Activated B cell treated with CpG ODN at 0.5 μM for 24 hours (primary cell): ENCODE results near the gene PIK3AP1. TPM values are rescaled to one million over a fixed set of nuclear protein-coding genes. Genes with fewer than 3 reads are reported as not detected.
"Not testable (repeated sequence)": the region's sequence is repeated elsewhere in the genome, so short reads cannot be mapped to it uniquely, and the experiment has no call there.

Experiments
- ATAC-seq: fragments of 200-7000 bp; cut with Tn5 transposase; one replicate; pipeline ENCODE4 v1.10.0; 2021; ENCODE audit warnings: low read depth, mild to moderate bottlenecking, moderate library complexity
- CTCF ChIA-PET: fragments of 350-600 bp; sonication (Branson Sonifier 250); formaldehyde crosslinking; loops from one replicate; lab custom pipeline; 2021; ENCODE audit warnings: antibody characterized with exemption; lab: Charles Lee
- POLR2A ChIA-PET: fragments of 350-600 bp; sonication (Branson Sonifier 250); formaldehyde crosslinking; loops from one replicate; lab custom pipeline; 2021; ENCODE audit warnings: antibody characterized with exemption; lab: Charles Lee
- DNase-seq: peaks from one replicate; pipeline ENCODE4 v3.0.0; 2022
- H3K27ac Mint-ChIP-seq: one replicate; pipeline ENCODE4 v1.8.0; 2020; ENCODE audit warnings: mixed read lengths
- H3K27me3 Mint-ChIP-seq: one replicate; pipeline ENCODE4 v1.8.0; 2021; ENCODE audit warnings: mixed read lengths
- H3K36me3 Mint-ChIP-seq: one replicate; pipeline ENCODE4 v1.8.0; 2021; ENCODE audit warnings: low read depth, mixed read lengths
- H3K4me1 Mint-ChIP-seq: one replicate; pipeline ENCODE4 v1.8.0; 2021; ENCODE audit warnings: mixed read lengths
- H3K4me3 Mint-ChIP-seq: one replicate; pipeline ENCODE4 v1.8.0; 2020; ENCODE audit warnings: mild to moderate bottlenecking, mixed read lengths
- H3K9me3 Mint-ChIP-seq: one replicate; pipeline ENCODE4 v1.8.0; 2020; ENCODE audit warnings: mixed read lengths
- CTCF ChIP-seq: fragments of 200-600 bp; IDR thresholded peaks from one replicate; pipeline ENCODE4 v1.8.0; 2022; ENCODE audit warnings: antibody characterized with exemption, mild to moderate bottlenecking
- intact Hi-C: fragments of 100-400 bp; cut with micrococcal nuclease; formaldehyde crosslinking; loops from one replicate; pipeline ENCODE4 v1.15.1; 2024
- total RNA-seq: library from RNA; stranded (reverse); gene quantifications from 2 replicates; pipeline ENCODE4 v1.2.3, GENCODE V29; 2022

Gene PIK3AP1
- total RNA-seq, 1 donor from 2014 or later = 157 TPM

GRCh38 chr10:96576277-96576980 lies 143.9 kb downstream of the PIK3AP1 start:
- ChIA-PET POLR2A (no interaction called here), CTCF (no interaction called here)
- H3K4me3 Mint-ChIP-seq = no peak overlapping the region
- DNase-seq (no peak), ATAC-seq (peak; percentile 18)
- intact Hi-C loops = no loop called here
- no peaks in the 10 kb centered on the region for H3K9me3 Mint-ChIP-seq
- TF ChIP-seq CTCF = no peak
- peaks cover 47% of the 10 kb centered on the region for H3K36me3 Mint-ChIP-seq
- no peaks in the 10 kb centered on the region for H3K27me3 Mint-ChIP-seq
- peaks cover 53% of the 10 kb centered on the region for H3K4me1 Mint-ChIP-seq
- peak overlapping the region; percentile 10 for H3K27ac Mint-ChIP-seq

- H3K27ac Mint-ChIP-seq, H3K4me3 Mint-ChIP-seq, H3K27me3 Mint-ChIP-seq, DNase-seq, ATAC-seq, POLR2A ChIA-PET, H3K9me3 Mint-ChIP-seq, intact Hi-C loops: not testable (repeated sequence)
- peaks cover 55% of the 10 kb centered on the region for H3K36me3 Mint-ChIP-seq
- peaks cover 41% of the 10 kb centered on the region for H3K4me1 Mint-ChIP-seq
- CTCF ChIA-PET = interaction anchor here (1.2 kb wide), 1 partner anchor 13 kb away, joined by 3 read pairs; no protein-coding TSS in a partner anchor
Measured at GRCh38 chr10:96574564-96574963, 145.8 kb downstream of the PIK3AP1 start.

GRCh38 chr10:96573036-96573435 lies 147.3 kb downstream of the PIK3AP1 start:
- Mint-ChIP-seq H3K9me3 (no peaks in the 10 kb centered on the region), H3K4me3 (no peak overlapping the region), H3K4me1 (peaks cover 31% of the 10 kb centered on the region), H3K27me3 (no peaks in the 10 kb centered on the region), H3K27ac (no peak overlapping the region), H3K36me3 (peaks cover 62% of the 10 kb centered on the region)
- ATAC-seq (no peak), DNase-seq (no peak)
- ChIA-PET POLR2A (no interaction called here), CTCF (no interaction called here)
- intact Hi-C loops = no loop called here
- TF ChIP-seq CTCF = no peak

- DNase-seq = no peak
- intact Hi-C loops = no loop called here
- Mint-ChIP-seq H3K36me3 (peaks cover 74% of the 10 kb centered on the region), H3K27ac (no peak overlapping the region), H3K4me1 (peaks cover 17% of the 10 kb centered on the region), H3K9me3 (no peaks in the 10 kb centered on the region), H3K4me3 (no peak overlapping the region), H3K27me3 (no peaks in the 10 kb centered on the region)
- ChIA-PET POLR2A (no interaction called here), CTCF (no interaction called here)
- TF ChIP-seq CTCF = no peak
- ATAC-seq = no peak
Measured at GRCh38 chr10:96570983-96571964, 149.0 kb downstream of the PIK3AP1 start.

GRCh38 chr10:96570511-96570910 lies 149.8 kb downstream of the PIK3AP1 start:
- peaks cover 76% of the 10 kb centered on the region for H3K36me3 Mint-ChIP-seq
- no peak for ATAC-seq
- intact Hi-C loops = no loop called here
- no peaks in the 10 kb centered on the region for H3K27me3 Mint-ChIP-seq
- H3K4me1 Mint-ChIP-seq = peaks cover 15% of the 10 kb centered on the region
- no peak overlapping the region for H3K27ac Mint-ChIP-seq
- H3K9me3 Mint-ChIP-seq = no peaks in the 10 kb centered on the region
- DNase-seq = no peak
- ChIA-PET CTCF (no interaction called here), POLR2A (no interaction called here)
- H3K4me3 Mint-ChIP-seq = no peak overlapping the region
- TF ChIP-seq CTCF = no peak
